Right lobe of liver (tissue), 6 donors: Measurements from ENCODE around the gene JAZF1. TPM values are rescaled to one million over a fixed set of nuclear protein-coding genes. Genes with fewer than 3 reads are reported as not detected.
A peak's percentile ranks its signal among the peaks of the same experiment; 100 is the strongest.

Experiments
- ATAC-seq, 4 donors: fragments of 200-7000 bp; cut with Tn5 transposase; one replicate each; pipeline ENCODE4 v1.9.1; 2020; ENCODE audit warnings: mild to moderate bottlenecking in 4 of 4, moderate library complexity in 4 of 4
- DNase-seq, 3 donors: peaks; one replicate each; pipeline ENCODE4 v3.0.0-alpha.2; 2020
- H3K27ac ChIP-seq, 3 donors: fragments of 200-600 bp; one replicate each; pipeline ENCODE4 v1.8.0; 2022
- H3K27me3 ChIP-seq, 2 donors: fragments of 200-600 bp; one replicate each; pipeline ENCODE4 v1.8.0; 2022
- H3K36me3 ChIP-seq, 4 donors: fragments of 200-600 bp; sonication (generic) in 1 of 4; one replicate each; pipeline versions ENCODE4 v1.5.1 to v1.8.0; 2017 to 2022; ENCODE audit warnings: control low read depth in 1 of 4
- H3K4me1 ChIP-seq, 4 donors: fragments of 200-600 bp; sonication (generic) in 1 of 4; one replicate each; pipeline versions ENCODE4 v1.5.1 to v1.8.0; 2017 to 2022; ENCODE audit warnings: control low read depth in 1 of 4
- H3K4me3 ChIP-seq, 3 donors: fragments of 200-600 bp; one replicate each; pipeline ENCODE4 v1.8.0; 2022
- H3K9me3 ChIP-seq, 4 donors: fragments of 200-600 bp; sonication (generic) in 1 of 4; one replicate each; pipeline versions ENCODE4 v1.5.1 to v1.8.0; 2017 to 2022; ENCODE audit warnings: control low read depth in 1 of 4
- POLR2A ChIP-seq: fragments of 450-650 bp; IDR thresholded peaks from one replicate; pipeline ENCODE4 v1.6.1; 2017; ENCODE audit warnings: antibody characterized with exemption, mild to moderate bottlenecking
- WGBS: methylation state at CpG from one replicate; pipeline ENCODE4 v1.1.6; 2018; ENCODE audit warnings: low coverage, low lambda C conversion rate; ENCODE audit not compliant: insufficient coverage; ENCODE audit errors: missing lambda C conversion rate; 5-methylcytosine and 5-hydroxymethylcytosine counted together
- intact Hi-C, 2 donors: fragments of 100-400 bp; cut with DNase I; formaldehyde crosslinking; loops; one replicate each; pipeline versions ENCODE4 v1.11.2 to v1.14.1; 2022
- total RNA-seq, 6 experiments: library from RNA; depleted of rRNA in 2 of 6; stranded (reverse); fragments of >200 nt in 2 of 6; fragmentation: NEBNext Ultra II Directional in 3 of 6; extraction: Animal tissue kit (Norgen Biotek cat#: 25700) in 3 of 6; gene quantifications; one replicate each; pipeline versions ENCODE4 v1.1.0 to v1.2.4, GENCODE V29; 2016 to 2023
- TF ChIP-seq, protein P1 (sequence below), 4 donors: fragments of 200-600 bp in 3 of 4; fragments of 450-650 bp in 1 of 4; IDR thresholded peaks; one replicate each; pipeline versions ENCODE4 v1.5.1 to v1.8.0; 2016 to 2022; ENCODE audit warnings: antibody characterized with exemption in 4 of 4, mild to moderate bottlenecking in 2 of 4
- donor health status: DM: no; HTN: yes; CAD: no.
- donor health status: DM: no; HTN: no; CAD: no.
- donor health status: DM: no; HTN: no; CAD: no.
- donor health status: DM: no; HTN: yes; CAD: no.
- donor health status: DM: no; HTN: yes; CAD: no.

JAZF1 gene
- total RNA-seq, 6 experiments from 2014 or later, result 4.8 to 20.9 (median 6.9) TPM

DNA sequence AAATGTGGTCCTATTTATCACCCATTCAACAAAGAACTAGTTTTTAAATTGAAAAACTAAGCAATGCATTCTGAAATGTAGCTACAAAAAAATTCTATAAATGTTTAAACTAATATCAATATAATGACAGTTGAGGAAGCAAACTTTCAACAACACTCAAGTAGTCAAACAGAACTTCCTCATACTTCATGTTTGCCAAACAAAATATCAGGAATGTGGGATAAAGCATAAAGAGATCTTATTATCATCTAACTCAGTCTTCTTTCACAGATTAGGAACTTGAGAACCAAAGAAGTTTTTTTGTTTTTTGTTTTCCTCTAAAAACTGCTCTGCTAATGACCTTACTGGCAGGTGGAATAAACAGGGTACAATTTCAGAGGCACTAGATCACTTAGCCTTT, 116.2 kb downstream of the JAZF1 start:
- no peak overlapping the region for H3K27ac ChIP-seq
- no peaks in the 10 kb centered on the region for H3K9me3 ChIP-seq
- no peaks in the 10 kb centered on the region for H3K27me3 ChIP-seq
- H3K36me3 ChIP-seq, result no peaks in the 10 kb centered on the region
- H3K4me1 ChIP-seq, result peaks cover 0 to 13% (median 0%) of the 10 kb centered on the region in 4 donors
- intact Hi-C loops, result no loop called here
- H3K4me3 ChIP-seq, result no peak overlapping the region
- DNase-seq (no peak), ATAC-seq (peak in 1 of 4 donors; percentile 19)
- TF ChIP-seq, protein P1, sequence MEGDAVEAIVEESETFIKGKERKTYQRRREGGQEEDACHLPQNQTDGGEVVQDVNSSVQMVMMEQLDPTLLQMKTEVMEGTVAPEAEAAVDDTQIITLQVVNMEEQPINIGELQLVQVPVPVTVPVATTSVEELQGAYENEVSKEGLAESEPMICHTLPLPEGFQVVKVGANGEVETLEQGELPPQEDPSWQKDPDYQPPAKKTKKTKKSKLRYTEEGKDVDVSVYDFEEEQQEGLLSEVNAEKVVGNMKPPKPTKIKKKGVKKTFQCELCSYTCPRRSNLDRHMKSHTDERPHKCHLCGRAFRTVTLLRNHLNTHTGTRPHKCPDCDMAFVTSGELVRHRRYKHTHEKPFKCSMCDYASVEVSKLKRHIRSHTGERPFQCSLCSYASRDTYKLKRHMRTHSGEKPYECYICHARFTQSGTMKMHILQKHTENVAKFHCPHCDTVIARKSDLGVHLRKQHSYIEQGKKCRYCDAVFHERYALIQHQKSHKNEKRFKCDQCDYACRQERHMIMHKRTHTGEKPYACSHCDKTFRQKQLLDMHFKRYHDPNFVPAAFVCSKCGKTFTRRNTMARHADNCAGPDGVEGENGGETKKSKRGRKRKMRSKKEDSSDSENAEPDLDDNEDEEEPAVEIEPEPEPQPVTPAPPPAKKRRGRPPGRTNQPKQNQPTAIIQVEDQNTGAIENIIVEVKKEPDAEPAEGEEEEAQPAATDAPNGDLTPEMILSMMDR (IDR thresholded peaks at IDR 0.05), result no peak
- no peak for TF ChIP-seq POLR2A

DNA sequence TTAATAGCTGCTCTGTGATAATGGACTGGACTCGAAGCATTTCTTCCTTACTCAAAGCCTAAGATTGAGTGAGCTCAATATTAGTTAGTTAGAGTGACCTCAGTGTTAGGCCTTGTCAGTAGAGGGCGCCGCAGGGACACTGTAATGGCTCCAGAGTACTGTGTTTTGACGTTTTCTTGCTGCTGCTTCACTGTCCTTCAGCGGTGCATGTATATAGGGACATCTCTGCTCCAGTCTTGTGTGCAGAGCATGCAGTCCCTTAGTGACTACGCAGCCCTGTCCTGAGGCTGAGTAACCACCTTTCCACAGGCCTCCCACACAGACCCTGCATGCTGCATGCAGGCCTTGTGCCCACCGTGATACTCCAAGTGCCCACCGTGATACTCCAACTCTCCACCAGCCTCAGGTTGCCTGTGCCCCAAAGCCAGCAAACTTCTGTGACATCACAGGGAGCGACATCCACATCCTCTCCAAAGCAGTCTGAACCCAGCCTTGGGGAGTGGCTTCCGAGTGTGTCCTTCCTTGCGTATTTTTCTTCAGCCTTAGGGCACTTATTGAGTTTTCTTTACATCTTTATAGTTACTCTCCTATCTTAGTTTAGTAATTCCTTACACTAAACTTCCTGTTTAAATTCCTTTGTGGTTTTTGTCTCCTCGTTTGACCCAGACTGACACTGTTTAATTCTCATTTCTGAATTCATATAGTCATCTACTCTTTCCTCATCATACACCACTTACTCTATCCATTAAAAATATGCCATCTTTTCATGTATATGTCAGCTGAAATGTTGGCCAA, 118.2 kb downstream of the JAZF1 start:
- H3K4me3 ChIP-seq, result no peak overlapping the region
- no peaks in the 10 kb centered on the region for H3K36me3 ChIP-seq
- no peaks in the 10 kb centered on the region for H3K27me3 ChIP-seq
- no peaks in the 10 kb centered on the region for H3K9me3 ChIP-seq
- ATAC-seq, result peak; percentile 90 to 94 (median 92)
- intact Hi-C loops, result no loop called here
- WGBS, result 54% methylated on average over 10 of the region's 12 CpGs
- peaks cover 0 to 13% (median 0%) of the 10 kb centered on the region in 4 donors for H3K4me1 ChIP-seq
- TF ChIP-seq, protein P1 (IDR thresholded peaks at IDR 0.05), result peak; percentile 56 to 79 (median 66)
- TF ChIP-seq POLR2A, result no peak
- DNase-seq, result peak; percentile 66 to 74 (median 71)
- H3K27ac ChIP-seq, result no peak overlapping the region

DNA sequence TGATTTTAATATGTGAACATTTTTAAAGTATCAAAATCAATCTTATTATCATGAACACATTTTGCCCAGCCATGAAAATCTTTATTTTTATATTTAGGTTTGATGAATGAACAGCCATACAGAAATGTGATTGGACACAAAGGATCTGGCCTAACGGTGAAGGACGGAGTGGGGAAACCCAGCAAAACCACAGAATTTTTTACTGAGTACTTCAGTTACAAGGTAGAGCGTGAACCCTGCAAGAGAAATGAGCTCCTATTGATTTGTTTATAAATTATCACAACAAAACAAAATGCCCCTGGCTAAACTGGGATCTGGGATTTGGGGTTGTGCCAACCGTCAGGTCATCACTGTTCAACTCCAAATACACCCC, 118.8 kb downstream of the JAZF1 start:
- TF ChIP-seq, protein P1 (IDR thresholded peaks at IDR 0.05), result no peak
- TF ChIP-seq POLR2A, result no peak
- DNase-seq (no peak), ATAC-seq (no peak)
- H3K36me3 ChIP-seq, result no peaks in the 10 kb centered on the region
- no peak overlapping the region for H3K27ac ChIP-seq
- 63% methylated on average over 4 of the region's 4 CpGs for WGBS
- no peak overlapping the region for H3K4me3 ChIP-seq
- H3K9me3 ChIP-seq, result no peaks in the 10 kb centered on the region
- intact Hi-C loops, result no loop called here
- H3K4me1 ChIP-seq, result peaks cover 0 to 13% (median 0%) of the 10 kb centered on the region in 4 donors
- no peaks in the 10 kb centered on the region for H3K27me3 ChIP-seq

DNA sequence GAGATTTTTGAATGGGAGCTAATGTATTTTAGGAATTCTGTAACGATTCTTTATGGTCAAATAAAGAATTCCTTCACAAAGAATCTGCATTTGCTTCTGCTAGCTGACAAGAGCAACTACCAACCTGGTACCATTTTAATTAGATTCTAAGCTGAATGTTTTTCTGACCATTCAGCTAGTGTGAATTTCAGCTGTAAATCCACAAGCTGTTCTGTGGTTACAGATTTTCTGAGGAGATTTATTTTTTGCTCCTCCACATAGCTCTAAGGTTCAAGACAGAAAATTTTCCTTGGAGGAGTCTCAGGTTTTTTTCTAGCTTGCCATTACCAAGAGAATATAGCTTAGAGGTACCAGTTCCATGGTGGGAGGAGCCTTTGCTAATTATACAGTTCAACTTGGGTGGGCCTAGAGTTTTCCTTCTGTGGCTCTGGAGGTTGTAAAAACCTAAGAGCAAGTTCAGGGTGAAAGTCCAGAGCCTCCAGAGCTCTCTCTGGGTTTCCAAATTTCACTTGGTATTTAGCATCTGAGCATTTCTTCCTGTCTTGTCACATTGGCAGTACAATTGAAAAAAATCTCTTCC, 120.1 kb downstream of the JAZF1 start:
- intact Hi-C loops, result no loop called here
- Histone ChIP-seq H3K36me3 (no peaks in the 10 kb centered on the region), H3K4me3 (no peak overlapping the region), H3K27me3 (no peaks in the 10 kb centered on the region), H3K4me1 (peaks cover 0 to 12% (median 0%) of the 10 kb centered on the region in 4 donors), H3K9me3 (no peaks in the 10 kb centered on the region), H3K27ac (no peak overlapping the region)
- DNase-seq (no peak), ATAC-seq (no peak)
- no peak for TF ChIP-seq POLR2A
- TF ChIP-seq, protein P1 (IDR thresholded peaks at IDR 0.05), result no peak
- 71% methylated on average over 1 of the region's 1 CpG for WGBS
